GM18502 (cell line): ENCODE results near the gene ZBTB49.

Source experiments
- ATAC-seq: cut with Tn5 transposase; IDR thresholded peaks from one replicate; pipeline ENCODE4 v1.9.1; 2021; ENCODE audit warnings: mild to moderate bottlenecking; ENCODE audit not compliant: unreplicated experiment, poor library complexity

The ZBTB49 gene

DNA sequence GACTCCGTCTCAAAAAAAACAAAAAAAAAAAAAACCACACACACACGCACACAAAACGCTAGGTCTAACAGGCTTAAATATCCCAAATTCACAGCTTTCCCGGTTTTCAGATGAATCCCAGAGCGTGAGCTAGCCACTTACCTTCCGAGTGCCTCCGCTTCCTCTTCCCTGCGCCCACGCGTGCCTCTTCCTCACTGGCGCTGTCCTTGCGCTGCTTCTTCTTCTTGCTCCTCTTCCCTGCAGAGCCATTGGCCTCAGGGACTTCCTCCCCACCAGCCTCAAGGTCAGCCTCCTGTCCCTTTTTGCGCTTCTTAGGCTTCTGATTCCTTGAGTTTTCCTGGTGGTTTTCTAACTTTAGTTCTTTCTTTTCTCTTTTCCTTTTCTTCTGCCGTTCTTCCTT, 15.8 kb upstream of the ZBTB49 start:
- no peak for ATAC-seq

DNA sequence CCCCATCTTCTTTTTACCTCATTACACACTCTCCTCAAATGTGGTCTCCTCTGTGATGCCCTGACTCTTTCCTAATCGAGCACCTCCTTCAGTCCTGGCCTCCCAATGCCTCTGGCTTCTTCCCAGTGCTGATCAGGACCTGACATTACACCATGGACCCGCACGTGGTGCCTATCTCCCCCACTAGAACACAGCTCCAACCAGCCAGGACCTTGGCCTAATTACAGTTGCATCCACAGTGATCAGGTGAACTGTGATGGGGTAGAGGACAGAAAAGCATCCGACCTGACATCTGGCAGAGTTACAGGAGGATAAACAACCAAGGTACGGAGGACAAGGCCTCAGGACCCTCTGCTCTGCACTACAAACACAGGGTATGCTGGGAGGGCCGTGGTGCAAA, 12.5 kb upstream of the ZBTB49 start:
- ATAC-seq = no peak

- ATAC-seq = no peak
These were observed 8.3 kb upstream of the ZBTB49 start for GRCh38 chr4:4281787-4282186.

DNA sequence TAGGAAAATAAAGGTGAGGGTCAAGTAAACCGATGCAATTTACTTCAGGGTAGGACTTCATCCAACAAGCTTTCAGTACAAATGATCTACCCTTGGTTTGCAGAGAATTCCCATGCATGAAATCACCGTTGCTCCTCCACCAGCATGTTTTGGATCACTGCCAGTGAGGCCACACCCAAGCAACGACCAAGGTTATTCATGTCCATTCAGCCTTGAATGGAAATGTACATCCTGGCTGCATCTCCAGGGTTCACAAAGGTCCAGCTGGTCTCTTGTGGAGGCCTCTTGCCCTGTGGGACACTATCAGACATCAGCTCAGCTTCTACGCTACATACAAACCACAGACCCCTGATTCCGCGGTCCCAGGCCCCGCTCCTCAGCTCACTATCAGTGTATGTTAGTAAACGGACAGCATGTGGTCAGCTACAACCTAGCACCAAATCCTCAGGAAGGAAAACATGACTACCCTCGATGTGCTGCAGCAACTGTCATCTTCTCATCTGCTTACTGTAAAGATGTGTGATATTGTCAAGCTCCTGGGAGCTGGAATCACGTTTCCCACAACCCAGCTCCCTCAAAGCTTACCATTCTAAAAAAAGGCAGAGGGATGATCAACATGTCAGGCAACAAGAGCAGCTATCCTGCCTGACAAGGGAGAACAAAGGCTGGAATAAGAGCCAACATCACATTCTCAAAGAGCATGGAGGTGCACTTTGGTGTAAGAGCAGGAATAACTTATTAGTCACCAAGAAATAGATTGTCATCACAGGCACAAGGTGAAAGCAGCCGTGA, 5.0 kb upstream of the ZBTB49 start:
- ATAC-seq = no peak

- no peak for ATAC-seq
These were observed 2.0 kb upstream of the ZBTB49 start for GRCh38 chr4:4288098-4288497.

DNA sequence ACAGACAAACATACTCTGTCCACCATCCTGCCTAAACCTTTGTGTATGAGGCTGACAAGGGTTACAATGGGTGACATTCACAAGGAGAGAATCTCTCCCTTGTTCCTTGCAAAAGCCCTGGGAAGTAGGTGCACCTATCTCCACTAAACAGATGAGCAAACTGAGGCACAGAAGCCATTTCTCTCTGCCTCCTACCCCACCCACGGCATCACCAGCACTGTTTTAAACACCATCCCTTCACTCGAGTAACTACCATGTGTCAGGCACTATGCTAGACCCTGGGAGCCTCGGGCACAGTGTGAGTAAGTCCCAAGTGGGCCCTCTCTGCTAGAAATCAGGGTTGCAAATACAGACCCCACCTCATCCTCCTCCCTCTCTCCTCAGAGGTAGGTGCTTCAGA, 996 bp upstream of the ZBTB49 start:
- no peak for ATAC-seq

GRCh38 chr4:4289597-4289940, 482 bp upstream of the ZBTB49 start:
- ATAC-seq = peak; percentile 22

DNA sequence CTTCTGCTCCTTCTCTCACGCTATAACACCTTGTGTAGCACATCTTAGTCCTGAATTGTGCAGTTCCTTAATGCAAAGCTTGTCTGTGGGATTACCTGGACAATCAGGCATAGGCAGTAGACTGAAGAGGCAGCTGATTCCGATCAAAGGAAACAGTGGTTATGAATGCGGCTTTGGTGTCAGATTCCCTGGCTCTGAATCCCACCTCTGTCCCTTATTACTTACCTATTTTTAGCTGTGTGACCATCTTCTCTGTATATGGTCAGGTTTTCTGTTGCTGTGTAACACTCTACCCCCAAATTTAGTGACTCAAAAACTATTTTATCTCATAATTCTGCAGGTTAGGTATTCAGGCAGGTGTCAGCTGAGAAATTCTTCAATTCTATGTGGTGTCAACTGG, 3.2 kb downstream of the ZBTB49 start:
- no peak for ATAC-seq

DNA sequence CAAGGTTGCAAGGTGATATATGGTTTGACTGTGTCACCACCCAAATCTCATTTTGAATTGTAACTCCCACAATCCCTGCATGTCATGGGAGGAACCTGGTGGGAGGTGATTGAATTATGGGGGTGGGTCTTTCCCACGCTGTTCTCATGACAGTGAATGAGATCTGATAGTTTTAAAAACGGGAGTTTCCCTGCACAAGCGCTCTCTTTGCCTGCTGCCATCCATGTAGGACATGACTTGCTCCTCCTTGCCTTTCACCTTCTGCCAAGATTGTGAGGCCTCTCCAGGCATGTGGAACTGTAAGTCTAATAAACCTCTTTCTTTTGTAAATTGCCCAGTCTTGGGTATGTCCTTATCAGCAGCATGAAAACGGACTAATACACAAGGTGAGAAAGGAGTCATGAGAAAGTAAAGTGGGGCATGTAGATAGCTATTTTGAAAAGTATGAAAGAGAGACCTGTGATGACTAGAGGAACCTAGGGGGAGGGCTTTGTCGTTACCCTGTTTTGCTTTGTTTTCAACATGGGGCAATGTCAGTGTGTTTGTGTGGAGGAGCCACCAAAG, 6.3 kb downstream of the ZBTB49 start:
- no peak for ATAC-seq

DNA sequence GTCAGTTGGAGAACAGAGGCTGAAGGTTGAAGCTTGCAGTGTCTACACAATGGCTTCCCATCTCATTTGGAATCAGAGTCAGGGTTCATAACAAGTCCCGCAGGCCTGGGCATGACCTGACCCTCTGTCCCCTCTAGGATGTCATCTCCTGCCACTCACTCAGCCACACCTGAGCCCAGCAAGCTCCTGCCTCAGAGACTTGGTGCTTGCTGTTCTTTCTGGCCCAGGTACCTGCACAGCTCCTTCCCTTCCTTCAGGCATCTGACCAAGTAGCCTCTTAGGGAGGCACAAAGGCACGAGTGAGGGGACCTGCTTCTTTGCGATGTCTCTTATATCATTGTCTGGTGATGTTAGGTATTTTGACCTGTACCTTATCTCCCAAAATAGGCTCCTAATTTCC, 9.0 kb downstream of the ZBTB49 start:
- no peak for ATAC-seq

DNA sequence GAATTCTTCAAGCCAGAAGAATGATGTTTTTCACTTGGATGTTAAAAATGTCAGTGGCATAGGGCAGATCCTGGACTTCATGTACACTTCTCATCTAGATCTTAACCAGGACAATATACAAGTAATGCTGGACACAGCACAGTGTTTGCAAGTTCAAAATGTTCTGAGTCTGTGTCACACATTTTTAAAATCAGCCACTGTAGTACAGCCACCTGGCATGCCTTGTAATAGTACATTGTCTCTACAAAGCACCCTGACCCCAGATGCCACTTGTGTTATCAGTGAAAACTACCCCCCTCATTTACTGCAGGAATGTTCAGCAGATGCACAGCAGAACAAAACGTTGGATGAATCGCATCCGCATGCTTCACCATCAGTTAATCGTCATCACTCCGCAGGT, 11.9 kb downstream of the ZBTB49 start:
- ATAC-seq = no peak

GRCh38 chr4:4302416-4302815, 12.4 kb downstream of the ZBTB49 start:
- no peak for ATAC-seq

DNA sequence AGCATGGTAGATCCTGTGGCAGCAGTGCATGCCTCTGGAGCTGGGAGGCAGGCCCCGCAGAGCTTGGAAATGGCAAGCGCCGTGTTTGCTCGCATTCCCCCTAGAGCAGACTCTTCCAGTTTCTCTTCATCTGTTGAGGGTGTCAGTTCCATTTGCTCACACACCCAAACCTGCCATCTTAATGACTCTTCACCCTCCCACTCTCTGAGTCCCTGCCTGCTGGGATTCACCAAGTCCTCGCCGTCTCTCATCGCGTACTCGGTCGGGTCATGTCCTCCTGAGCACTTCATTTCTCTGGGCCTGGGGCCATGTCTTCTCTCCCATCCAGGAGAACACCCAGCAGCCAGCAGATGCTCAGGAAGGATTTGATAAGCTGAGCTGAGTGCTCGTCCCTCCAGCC, 16.9 kb downstream of the ZBTB49 start:
- no peak for ATAC-seq

- no peak for ATAC-seq
These were observed 18.9 kb downstream of the ZBTB49 start for GRCh38 chr4:4308800-4309441.

DNA sequence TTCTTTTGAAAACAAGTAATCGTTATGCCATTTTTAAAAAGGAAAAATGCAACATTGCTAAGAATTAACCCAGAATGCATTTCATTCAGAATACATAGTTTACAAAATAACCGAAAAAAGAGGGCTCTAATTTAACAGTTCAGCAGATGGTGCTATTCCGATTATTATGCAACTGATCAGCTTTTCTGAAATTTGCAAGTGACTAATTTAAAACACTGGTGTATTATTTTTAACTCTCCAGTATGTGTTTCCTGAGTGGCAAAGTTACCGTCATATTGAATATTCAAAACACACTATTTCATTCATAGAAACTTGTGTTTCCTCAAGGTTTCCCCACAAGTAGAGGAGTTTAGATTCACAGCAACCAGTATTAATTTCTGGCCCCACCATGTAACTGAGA, 21.1 kb downstream of the ZBTB49 start:
- ATAC-seq = no peak

GRCh38 chr4:4315461-4316149, 25.6 kb downstream of the ZBTB49 start:
- ATAC-seq = no peak

DNA sequence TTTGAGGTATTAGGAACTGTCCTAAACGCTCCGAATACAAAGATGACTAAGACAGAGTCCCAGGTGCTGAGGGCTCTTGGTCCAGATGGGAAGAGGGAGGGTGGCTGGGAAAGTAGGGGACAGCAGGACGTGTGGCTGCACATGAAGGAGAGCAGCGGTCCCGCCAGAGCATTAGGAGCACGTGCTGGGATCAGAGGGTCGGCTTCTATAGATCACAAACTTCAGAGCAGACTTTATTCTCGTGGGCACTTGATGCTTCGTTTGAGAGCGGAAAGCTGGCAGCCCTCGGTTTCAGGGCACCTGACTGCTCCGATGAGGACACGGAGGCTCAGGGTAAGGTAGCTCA, 26.1 kb downstream of the ZBTB49 start:
- no peak for ATAC-seq

GRCh38 chr4:4317496-4318232, 27.6 kb downstream of the ZBTB49 start:
- ATAC-seq = no peak

GRCh38 chr4:4320528-4320927, 30.5 kb downstream of the ZBTB49 start:
- ATAC-seq = no peak

DNA sequence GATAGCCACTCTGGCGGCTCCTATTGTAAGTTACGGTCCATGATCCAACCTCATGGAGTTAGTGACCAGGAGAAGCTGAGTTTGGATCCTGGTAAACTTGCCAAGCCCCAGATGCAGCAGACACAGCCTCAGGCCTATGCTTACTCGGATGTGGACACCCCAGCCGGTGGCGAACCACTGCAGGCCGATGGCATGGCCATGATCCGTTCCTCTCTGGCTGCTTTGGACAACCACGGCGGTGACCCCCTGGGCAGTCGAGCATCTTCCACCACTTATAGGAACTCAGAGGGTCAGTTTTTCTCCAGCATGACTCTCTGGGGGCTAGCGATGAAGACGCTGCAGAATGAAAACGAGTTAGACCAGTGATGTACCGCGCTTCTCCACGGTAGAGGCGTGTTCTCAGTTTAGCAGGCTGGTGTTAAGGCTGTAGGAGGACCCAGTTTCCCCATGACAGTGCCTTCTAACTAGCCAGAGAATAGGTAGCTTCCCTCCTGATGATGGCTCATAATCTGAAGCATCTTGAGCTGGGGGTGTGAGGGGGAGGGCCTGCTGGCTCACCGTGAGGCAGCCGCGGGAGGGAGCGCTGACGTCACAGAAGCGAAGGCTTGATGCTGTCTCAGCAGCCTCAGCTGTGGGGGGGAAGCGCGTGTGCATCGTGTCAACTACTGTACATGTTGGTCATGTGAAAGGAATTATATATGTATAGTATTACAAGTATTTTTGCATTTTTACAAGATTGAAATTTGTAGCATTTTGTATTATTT, 31.1 kb downstream of the ZBTB49 start:
- ATAC-seq = no peak
